Activated naive CD4-positive, alpha-beta T cell treated with anti-CD3 and anti-CD28 coated beads, Interleukin-2, amount 50 U/mL, for 16 hours (primary cell): ENCODE results near the gene CHD2.
"Not testable (repeated sequence)": the region's sequence is repeated elsewhere in the genome, so short reads cannot be mapped to it uniquely, and the experiment has no call there.

ENCODE experiments used
- DNase-seq: peaks from one replicate; pipeline ENCODE4 v3.0.0-alpha.2; 2020

Gene CHD2

GRCh38 chr15:93037820-93038705 is 137.9 kb downstream of the CHD2 start:
- DNase-seq = no peak

GRCh38 chr15:93039562-93040287 is 139.6 kb downstream of the CHD2 start:
- DNase-seq = not testable (repeated sequence)

GRCh38 chr15:93040288-93041158 is 140.4 kb downstream of the CHD2 start:
- DNase-seq = no peak

GRCh38 chr15:93041159-93041547 is 141.0 kb downstream of the CHD2 start:
- no peak for DNase-seq

GRCh38 chr15:93042211-93042610 is 142.1 kb downstream of the CHD2 start:
- DNase-seq = no peak

- no peak for DNase-seq
Observed at GRCh38 chr15:93042691-93043378, 142.7 kb downstream of the CHD2 start.

GRCh38 chr15:93043621-93044300 is 143.6 kb downstream of the CHD2 start:
- no peak for DNase-seq

- no peak for DNase-seq
Observed at GRCh38 chr15:93044301-93045190, 144.4 kb downstream of the CHD2 start.

GRCh38 chr15:93045191-93045785 is 145.2 kb downstream of the CHD2 start:
- no peak for DNase-seq

- DNase-seq = no peak
Observed at GRCh38 chr15:93046120-93046519, 146.0 kb downstream of the CHD2 start.

GRCh38 chr15:93046721-93047120 is 146.6 kb downstream of the CHD2 start:
- no peak for DNase-seq

GRCh38 chr15:93047621-93048425 is 147.7 kb downstream of the CHD2 start:
- DNase-seq = no peak

GRCh38 chr15:93048426-93048721 is 148.2 kb downstream of the CHD2 start:
- DNase-seq = no peak

GRCh38 chr15:93048759-93049161 is 148.6 kb downstream of the CHD2 start:
- no peak for DNase-seq

- no peak for DNase-seq
Observed at GRCh38 chr15:93049233-93049632, 149.1 kb downstream of the CHD2 start.

GRCh38 chr15:93049914-93050578 is 149.9 kb downstream of the CHD2 start:
- no peak for DNase-seq

GRCh38 chr15:93050648-93051047 is 150.5 kb downstream of the CHD2 start:
- DNase-seq = no peak

GRCh38 chr15:93051236-93052089 is 151.3 kb downstream of the CHD2 start:
- DNase-seq = no peak
